SJCRH30 (cell line): ENCODE results near the gene KIAA0753. TPM values are rescaled to one million over a fixed set of nuclear protein-coding genes. Genes with fewer than 3 reads are reported as not detected.

Source experiments
- DNase-seq, 2 experiments: peaks; one replicate each; pipeline ENCODE4 v3.0.0-alpha.2; 2015 to 2020
- H3K27ac ChIP-seq: fragments of 250-450 bp; sonication (Bioruptor Pico); 2 replicates; pipeline ENCODE4 v1.5.1; 2020; ENCODE audit warnings: mild to moderate bottlenecking, moderate library complexity
- H3K27me3 ChIP-seq: fragments of 250-450 bp; sonication (Bioruptor Pico); 2 replicates; pipeline ENCODE4 v1.5.1; 2020; ENCODE audit warnings: mild to moderate bottlenecking, moderate library complexity
- H3K36me3 ChIP-seq: fragments of 250-450 bp; sonication (Bioruptor Pico); 2 replicates; pipeline ENCODE4 v1.5.1; 2020; ENCODE audit warnings: mild to moderate bottlenecking, moderate library complexity
- H3K4me1 ChIP-seq: fragments of 250-450 bp; sonication (Bioruptor Pico); 2 replicates; pipeline ENCODE4 v1.5.1; 2020; ENCODE audit warnings: mild to moderate bottlenecking, moderate library complexity
- H3K4me3 ChIP-seq: fragments of 250-450 bp; sonication (Bioruptor Pico); 2 replicates; pipeline ENCODE4 v1.5.1; 2020; ENCODE audit warnings: mild to moderate bottlenecking, moderate library complexity
- H3K9me3 ChIP-seq: fragments of 250-450 bp; sonication (Bioruptor Pico); replicated peaks from 2 replicates; pipeline ENCODE4 v1.5.1; 2020; ENCODE audit warnings: mild to moderate bottlenecking, moderate library complexity
- total RNA-seq: library from RNA; depleted of rRNA; stranded (reverse); fragments of >200 nt; shearing (Covaris generic); gene quantifications from 2 replicates; pipeline ENCODE4 v1.2.3, GENCODE V29; 2014

KIAA0753 gene
- total RNA-seq, 1 experiment from 2014 or later, result 14.3 TPM

DNA sequence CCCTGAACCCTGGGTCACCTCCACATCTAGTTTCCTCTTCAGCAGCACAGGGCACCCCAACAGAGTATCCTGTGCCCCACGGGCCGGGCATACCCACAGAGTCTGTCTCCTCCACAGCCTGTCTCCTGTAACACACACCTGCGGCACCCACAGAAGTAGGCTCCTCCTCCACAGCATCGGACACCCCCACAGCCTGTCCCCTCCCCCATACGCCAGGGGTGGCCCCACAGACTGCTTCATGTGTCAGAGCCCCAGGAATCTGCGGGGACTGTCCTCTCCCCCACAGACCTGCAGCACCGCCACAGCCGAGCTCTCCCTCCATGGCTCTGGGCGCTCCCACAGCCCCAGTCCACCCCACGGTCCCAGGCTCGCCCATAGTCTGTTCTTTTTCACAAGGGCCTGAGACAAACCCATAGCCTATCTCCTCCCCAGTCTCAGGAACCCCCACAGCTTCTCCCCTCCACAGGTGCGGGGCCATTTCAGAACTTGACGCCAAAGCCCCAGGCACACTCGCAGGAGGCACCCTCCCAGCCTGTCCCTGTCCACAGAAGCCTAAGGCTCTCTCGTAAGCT is 1.4 kb downstream of the KIAA0753 start:
- H3K27ac ChIP-seq, result no peak overlapping the region
- no peaks in the 10 kb centered on the region for H3K27me3 ChIP-seq

DNA sequence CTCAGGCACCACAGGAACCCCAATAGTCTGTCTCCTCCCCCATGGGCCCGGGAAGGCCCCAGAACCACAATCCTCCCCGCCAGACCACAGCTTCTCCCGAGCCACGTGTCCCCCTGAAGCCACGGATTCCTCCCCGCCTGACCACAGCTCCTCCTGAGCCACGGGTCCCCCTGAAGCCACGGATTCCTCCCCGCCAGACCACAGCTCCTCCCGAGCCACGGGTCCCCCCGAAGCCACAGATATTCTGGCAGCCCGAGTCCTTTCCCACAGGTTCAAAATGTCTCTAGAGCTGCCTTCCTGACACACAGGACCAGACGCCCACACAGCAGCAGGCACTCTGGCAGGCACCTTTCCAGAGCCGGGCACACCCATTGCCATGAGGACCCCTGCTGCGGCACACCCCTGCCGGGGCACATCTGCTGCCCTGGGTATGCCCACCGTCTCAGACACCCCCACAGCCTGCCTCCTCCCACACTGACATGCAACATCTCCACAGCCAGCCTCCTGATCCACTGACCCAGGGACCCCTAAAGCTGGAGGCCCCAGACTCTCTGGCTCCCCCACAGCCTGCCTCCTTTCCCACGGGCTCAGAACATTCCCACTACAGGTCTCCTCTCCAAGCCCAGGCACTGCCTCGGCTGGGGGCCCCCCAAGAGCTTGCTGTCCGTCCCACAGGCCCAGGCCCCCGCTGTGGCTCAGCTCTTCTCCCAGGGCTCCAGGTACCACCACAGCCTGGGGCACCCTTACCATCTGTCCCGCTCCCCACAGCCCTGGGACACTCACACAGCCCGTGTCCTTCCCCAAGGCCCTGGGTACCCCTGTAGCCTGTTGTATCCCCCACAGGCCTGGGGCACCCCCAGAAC is 2.2 kb downstream of the KIAA0753 start:
- H3K4me1 ChIP-seq, result 0 out of 2 replicates have a peak, but pooled peaks cover 8% of the 10 kb centered on the region
- no peak overlapping the region for H3K27ac ChIP-seq
- no peak for DNase-seq
- H3K9me3 ChIP-seq, result no peaks in the 10 kb centered on the region
- H3K4me3 ChIP-seq, result no peak overlapping the region
- no peaks in the 10 kb centered on the region for H3K27me3 ChIP-seq
- H3K36me3 ChIP-seq, result peaks cover 11% of the 10 kb centered on the region

More for the DNA sequence above, 1.4 kb downstream of the KIAA0753 start:
- Histone ChIP-seq H3K4me3 (peak overlapping the region; percentile 68), H3K4me1 (0 out of 2 replicates have a peak, but pooled peaks cover 8% of the 10 kb centered on the region), H3K36me3 (peaks cover 10% of the 10 kb centered on the region), H3K9me3 (no peaks in the 10 kb centered on the region)
- no peak for DNase-seq

DNA sequence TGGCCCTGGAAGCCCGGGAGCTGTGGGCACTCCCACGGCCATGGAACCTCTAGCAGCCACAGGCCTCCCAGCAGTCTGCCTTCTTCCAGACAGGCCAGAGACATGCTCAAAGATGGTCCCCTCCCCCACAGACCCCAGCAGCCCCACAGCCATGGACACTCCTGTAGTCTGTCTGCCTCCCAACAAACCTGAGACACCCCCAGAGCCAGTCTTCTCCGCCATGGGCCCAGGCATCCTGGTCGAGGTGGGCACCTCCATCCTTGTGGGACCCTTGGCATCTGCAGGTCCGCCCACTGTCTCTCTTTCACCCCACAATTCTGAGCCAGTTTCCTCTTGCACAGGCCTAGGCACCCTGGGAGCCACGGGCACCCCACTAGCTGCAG is 3.1 kb downstream of the KIAA0753 start:
- Histone ChIP-seq H3K36me3 (peaks cover 15% of the 10 kb centered on the region), H3K4me3 (no peak overlapping the region), H3K9me3 (no peaks in the 10 kb centered on the region), H3K27me3 (no peaks in the 10 kb centered on the region), H3K4me1 (0 out of 2 replicates have a peak, but pooled peaks cover 5% of the 10 kb centered on the region), H3K27ac (no peak overlapping the region)
- no peak for DNase-seq

DNA sequence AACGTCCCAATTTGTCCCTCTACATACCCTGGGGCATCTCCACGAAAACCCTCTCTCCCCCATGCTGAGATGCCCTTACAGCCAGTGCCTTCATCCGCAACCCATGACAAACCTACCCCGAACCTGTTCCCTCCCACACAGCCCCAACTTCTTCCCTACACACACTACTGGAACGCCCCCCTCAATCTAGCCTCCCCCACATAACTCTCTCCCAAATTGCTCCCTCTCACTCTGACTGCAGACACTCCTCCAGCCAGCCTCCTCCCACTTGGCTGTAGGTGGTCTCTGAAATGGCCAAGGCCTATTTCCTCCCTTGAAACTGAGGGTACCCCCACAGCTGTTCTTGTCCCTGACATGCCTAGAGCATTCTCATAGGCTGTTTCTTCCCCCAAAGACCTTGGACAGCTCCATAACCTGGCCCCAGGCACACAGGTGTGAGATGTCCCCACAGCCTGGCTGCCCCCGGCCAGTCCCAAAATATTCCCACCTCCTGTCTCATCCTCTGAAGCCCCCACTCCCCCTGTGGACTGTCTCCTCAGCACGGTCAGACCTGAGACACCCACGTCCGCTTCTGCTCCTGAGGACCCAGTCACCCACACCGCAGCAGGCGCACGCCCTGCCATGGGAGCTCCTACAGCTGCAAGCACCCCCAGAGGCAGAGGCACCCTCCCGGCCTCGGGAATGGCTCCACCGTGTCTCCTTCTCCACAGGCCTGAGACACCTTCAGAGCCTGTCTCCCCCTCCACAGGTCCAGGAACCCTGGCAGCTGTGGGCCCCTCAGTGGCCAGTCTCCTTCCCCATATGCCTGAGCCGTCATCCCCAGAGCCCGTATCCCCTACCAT is 3.7 kb downstream of the KIAA0753 start:
- Histone ChIP-seq H3K9me3 (no peaks in the 10 kb centered on the region), H3K4me1 (no peaks in the 10 kb centered on the region), H3K27me3 (no peaks in the 10 kb centered on the region), H3K36me3 (peaks cover 13% of the 10 kb centered on the region), H3K27ac (no peak overlapping the region), H3K4me3 (no peak overlapping the region)
- no peak for DNase-seq

DNA sequence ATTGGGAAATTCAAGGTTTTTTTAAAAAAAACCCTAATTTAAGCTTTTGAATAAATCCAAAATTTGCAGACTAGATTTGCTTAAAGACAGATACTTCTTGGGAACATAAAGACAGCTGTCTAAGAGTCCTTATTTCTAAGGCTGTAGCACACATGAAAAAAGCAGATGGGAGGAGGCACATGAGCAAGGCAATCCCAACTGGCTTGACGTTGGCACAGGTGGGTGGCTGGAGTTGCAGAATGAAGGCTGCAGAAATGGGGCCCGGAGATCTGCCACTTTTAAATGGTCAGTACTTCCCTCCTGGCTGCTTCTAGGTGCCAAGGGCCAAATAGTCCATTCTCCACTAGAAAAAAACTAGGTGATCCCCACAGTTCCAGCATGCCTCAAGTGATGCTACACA is 4.4 kb downstream of the KIAA0753 start:
- H3K27me3 ChIP-seq, result no peaks in the 10 kb centered on the region
- no peak overlapping the region for H3K27ac ChIP-seq
- H3K36me3 ChIP-seq, result peaks cover 15% of the 10 kb centered on the region
- H3K4me3 ChIP-seq, result no peak overlapping the region
- H3K4me1 ChIP-seq, result no peaks in the 10 kb centered on the region
- no peaks in the 10 kb centered on the region for H3K9me3 ChIP-seq
- DNase-seq, result no peak

DNA sequence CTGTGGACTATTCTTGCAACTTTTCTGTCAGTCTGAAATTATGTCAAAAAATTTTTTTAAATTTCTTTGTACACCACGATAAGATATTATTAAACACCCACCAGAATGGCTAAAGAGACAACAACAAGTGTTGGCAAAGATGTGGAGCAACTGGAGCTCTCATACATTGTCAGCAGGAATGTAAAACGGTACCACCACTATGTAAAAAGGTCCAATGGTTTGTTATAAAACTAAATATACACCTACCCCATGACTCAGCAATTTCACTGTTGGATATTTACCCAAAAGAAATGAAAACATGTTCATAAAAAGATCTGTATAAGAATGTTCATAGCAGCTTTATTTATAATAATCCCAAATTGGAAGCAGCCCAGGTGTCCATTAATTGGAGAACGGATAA is 7.2 kb downstream of the KIAA0753 start:
- no peak overlapping the region for H3K4me3 ChIP-seq
- H3K9me3 ChIP-seq, result no peaks in the 10 kb centered on the region
- H3K27me3 ChIP-seq, result no peaks in the 10 kb centered on the region
- no peak for DNase-seq
- peaks cover 16% of the 10 kb centered on the region for H3K36me3 ChIP-seq
- no peaks in the 10 kb centered on the region for H3K4me1 ChIP-seq
- no peak overlapping the region for H3K27ac ChIP-seq

DNA sequence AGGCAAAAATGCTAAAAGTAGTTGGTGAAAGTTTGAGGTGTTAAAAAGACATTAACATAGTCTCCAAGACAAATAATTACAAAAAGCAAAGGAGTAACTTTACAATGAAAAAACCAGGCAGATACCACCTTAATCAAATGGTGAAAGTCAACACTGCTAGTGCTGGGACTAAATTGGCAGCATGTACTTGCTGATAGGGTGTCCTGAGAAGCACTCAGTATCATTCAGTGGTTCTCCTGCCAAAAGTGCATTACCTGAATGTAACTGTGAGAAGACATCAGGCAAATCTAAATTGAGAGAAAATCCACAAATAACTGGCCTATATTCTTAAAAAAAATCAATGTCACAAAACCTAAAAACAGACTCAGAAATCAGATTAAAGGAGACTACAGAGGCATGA is 8.0 kb downstream of the KIAA0753 start:
- no peaks in the 10 kb centered on the region for H3K27me3 ChIP-seq
- DNase-seq, result no peak
- H3K27ac ChIP-seq, result no peak overlapping the region
- no peak overlapping the region for H3K4me3 ChIP-seq
- no peaks in the 10 kb centered on the region for H3K4me1 ChIP-seq
- peaks cover 16% of the 10 kb centered on the region for H3K36me3 ChIP-seq
- H3K9me3 ChIP-seq, result no peaks in the 10 kb centered on the region

DNA sequence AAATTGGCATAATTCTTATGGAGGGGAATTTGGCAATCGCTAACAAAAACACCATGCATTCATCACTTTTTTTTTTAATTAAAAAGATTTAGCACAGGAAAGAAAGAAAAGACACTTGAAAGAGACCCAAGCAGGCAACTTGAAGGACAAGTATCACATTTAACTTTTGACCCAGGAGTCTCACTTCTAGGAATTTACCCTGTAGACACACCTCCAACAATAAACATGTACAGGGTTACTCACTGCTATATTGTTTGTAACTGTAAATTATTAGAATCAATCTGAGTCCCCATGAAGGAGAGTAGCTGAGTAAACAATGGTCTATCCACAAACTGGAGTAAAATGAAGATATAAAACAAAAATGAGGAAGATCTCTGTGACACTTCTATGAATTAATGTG is 10.1 kb downstream of the KIAA0753 start:
- Histone ChIP-seq H3K4me1 (no peaks in the 10 kb centered on the region), H3K4me3 (no peak overlapping the region), H3K27me3 (no peaks in the 10 kb centered on the region), H3K9me3 (no peaks in the 10 kb centered on the region), H3K27ac (no peak overlapping the region), H3K36me3 (peaks cover 16% of the 10 kb centered on the region)
- no peak for DNase-seq

DNA sequence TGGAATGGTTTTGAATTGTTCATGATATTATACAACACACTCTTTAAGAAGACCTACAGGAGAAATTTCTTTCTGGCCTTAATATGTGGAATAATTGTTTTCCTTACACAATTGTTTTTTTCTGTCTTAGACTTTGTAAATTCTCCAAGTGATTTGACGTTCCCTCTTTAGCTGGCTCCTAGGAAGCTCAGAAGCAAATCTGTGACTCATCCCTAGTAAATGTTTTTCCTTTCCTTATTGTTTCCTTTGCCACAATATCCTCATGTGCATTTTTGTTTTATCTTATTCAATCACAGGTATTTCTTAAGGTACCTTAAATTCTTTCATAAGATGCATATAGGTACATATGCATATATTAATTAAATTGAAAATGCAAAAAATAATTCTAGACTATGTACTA is 13.5 kb downstream of the KIAA0753 start:
- DNase-seq, result no peak
- Histone ChIP-seq H3K4me3 (no peak overlapping the region), H3K36me3 (0 out of 2 replicates have a peak, but pooled peaks cover 3% of the 10 kb centered on the region), H3K4me1 (no peaks in the 10 kb centered on the region), H3K9me3 (no peaks in the 10 kb centered on the region), H3K27ac (no peak overlapping the region), H3K27me3 (no peaks in the 10 kb centered on the region)

DNA sequence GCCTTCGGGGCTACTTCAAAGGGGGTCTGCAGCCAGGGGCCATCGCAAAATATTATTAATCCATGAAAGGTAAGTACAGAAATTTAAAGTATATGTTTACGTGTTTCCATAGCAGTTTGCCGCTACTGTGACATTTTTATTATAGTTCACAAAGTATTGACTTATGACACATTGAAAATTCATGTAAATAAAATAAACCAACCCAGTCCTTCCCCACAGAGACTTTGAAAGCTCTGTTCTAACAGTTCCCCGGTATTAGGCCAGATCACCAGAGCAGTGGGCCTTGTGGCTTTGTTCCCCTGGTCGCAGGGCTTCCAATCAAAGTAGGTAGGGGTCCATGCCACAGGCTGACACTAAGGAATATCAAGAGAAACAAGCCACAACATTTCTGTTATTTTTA is 13.9 kb downstream of the KIAA0753 start:
- H3K36me3 ChIP-seq, result 0 out of 2 replicates have a peak, but pooled peaks cover 3% of the 10 kb centered on the region
- H3K27ac ChIP-seq, result no peak overlapping the region
- H3K4me1 ChIP-seq, result no peaks in the 10 kb centered on the region
- no peak for DNase-seq
- no peaks in the 10 kb centered on the region for H3K9me3 ChIP-seq
- no peak overlapping the region for H3K4me3 ChIP-seq
- no peaks in the 10 kb centered on the region for H3K27me3 ChIP-seq

DNA sequence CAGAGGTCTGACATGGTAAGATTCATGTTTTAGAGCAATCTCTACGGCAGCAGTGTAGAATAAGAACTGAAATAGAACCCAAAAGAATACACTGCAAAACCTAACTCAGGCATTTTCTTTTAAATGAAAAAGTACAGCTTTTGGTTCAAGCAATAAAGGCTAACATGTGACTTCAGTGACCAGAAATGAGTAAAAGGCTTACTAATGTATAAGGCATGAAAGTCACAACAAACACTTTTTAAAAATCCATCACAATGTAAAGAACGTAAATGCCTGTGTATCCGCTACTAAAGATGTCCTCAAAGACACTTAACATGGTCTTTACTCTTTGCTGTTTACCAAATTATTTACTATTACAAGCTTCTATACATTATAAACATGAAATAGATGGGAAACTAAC is 16.6 kb downstream of the KIAA0753 start:
- H3K4me1 ChIP-seq, result no peaks in the 10 kb centered on the region
- no peak overlapping the region for H3K27ac ChIP-seq
- no peaks in the 10 kb centered on the region; the same call in 1 of the 2 replicates for H3K36me3 ChIP-seq
- no peaks in the 10 kb centered on the region for H3K27me3 ChIP-seq
- no peaks in the 10 kb centered on the region for H3K9me3 ChIP-seq
- DNase-seq, result no peak
- no peak overlapping the region for H3K4me3 ChIP-seq

DNA sequence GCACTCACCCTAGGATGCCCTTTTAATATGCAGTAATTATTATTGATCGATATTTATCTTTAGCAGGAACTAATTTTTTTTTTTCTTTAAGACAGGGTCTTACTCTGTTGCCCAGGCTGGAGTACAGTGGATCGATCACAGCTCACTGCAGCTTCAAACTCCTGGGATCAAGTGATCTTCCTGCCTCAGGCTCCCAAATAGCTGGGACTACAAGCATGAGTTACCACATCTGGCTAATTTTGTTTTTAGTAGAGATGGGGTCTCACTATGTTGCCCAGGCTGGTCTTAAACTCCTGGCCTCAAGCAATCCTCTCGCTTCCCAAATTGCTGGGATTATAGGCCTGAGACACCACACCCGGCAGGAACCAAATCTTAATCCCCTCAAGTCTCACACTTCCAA is 29.3 kb downstream of the KIAA0753 start:
- Histone ChIP-seq H3K9me3 (no peaks in the 10 kb centered on the region), H3K36me3 (peaks cover 12% of the 10 kb centered on the region; the same call in 1 of the 2 replicates), H3K4me1 (no peaks in the 10 kb centered on the region), H3K4me3 (no peak overlapping the region), H3K27ac (no peak overlapping the region), H3K27me3 (no peaks in the 10 kb centered on the region)
- no peak for DNase-seq

DNA sequence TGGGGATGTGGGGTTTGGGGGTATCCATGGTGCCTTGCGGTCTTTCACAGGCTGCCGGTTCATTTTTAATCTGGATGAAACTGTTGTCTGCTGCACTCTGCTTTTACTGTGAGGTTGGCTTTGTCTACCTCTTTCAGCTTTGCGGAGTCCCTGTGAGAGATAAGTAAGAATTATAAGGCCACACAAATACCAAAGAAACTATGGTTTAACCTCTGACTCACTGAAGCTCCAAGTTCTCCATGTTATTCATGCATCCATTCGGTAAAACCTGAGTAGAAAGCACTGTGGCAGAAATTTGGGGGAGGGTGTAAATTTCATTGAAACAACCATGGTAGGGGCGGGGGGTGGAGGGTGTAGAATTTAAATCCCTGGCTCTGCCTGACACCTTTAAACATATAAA is 30.5 kb downstream of the KIAA0753 start:
- Histone ChIP-seq H3K27me3 (no peaks in the 10 kb centered on the region), H3K4me1 (no peaks in the 10 kb centered on the region), H3K9me3 (no peaks in the 10 kb centered on the region), H3K4me3 (no peak overlapping the region), H3K27ac (no peak overlapping the region), H3K36me3 (peaks cover 12% of the 10 kb centered on the region; the same call in 1 of the 2 replicates)
- DNase-seq, result no peak

DNA sequence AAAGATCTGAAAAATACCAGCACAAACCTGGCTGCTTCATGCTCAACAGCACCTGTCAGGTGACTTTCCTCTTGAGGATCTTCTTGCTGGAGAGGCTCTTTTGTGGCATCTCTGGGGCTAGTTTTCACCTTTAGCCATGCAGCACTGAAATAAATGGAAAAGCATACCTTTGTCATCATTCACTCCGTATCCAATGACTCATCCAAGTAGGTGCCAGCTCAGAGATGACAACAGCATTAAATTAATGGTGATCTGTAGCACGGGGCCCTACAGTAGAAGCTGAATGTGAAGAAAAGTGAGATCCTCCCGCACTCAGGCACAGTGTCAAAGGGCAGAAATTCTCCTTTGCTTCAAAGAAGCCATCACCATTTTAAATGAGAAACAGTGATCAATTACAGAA is 32.2 kb downstream of the KIAA0753 start:
- Histone ChIP-seq H3K9me3 (no peaks in the 10 kb centered on the region), H3K4me1 (no peaks in the 10 kb centered on the region), H3K4me3 (no peak overlapping the region), H3K36me3 (peaks cover 12% of the 10 kb centered on the region), H3K27ac (no peak overlapping the region), H3K27me3 (no peaks in the 10 kb centered on the region)
- DNase-seq, result no peak

DNA sequence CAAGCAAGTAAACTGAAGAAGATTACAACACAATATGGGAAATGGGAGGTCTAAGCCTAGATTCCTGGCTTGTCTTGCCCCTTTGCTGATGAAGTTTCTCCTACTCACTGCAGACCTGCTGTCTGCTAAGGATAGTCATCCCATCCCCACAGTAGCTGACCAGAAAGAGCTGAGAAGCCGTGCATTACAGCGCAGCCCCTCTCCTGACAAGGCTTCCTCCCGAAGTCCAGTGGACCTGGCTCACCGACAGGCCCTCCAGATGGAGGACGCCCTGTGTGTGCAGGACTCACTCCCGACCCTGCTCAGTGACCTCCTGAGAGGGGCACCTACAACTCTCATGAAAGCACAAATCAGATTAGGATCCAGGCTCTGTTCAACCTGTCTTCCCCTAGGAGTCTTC is 35.4 kb downstream of the KIAA0753 start:
- H3K9me3 ChIP-seq, result no peaks in the 10 kb centered on the region
- H3K4me1 ChIP-seq, result no peaks in the 10 kb centered on the region
- no peak overlapping the region for H3K27ac ChIP-seq
- H3K36me3 ChIP-seq, result peaks cover 12% of the 10 kb centered on the region
- DNase-seq, result no peak
- H3K27me3 ChIP-seq, result no peaks in the 10 kb centered on the region
- H3K4me3 ChIP-seq, result no peak overlapping the region
